Measurements from ENCODE around the gene STOML3. TPM values are rescaled to one million over a fixed set of nuclear protein-coding genes. Genes with fewer than 3 reads are reported as not detected.
A peak's percentile ranks its signal among the peaks of the same experiment; 100 is the strongest.

The STOML3 gene
- total RNA-seq, 4 donors from 2014 or later, result not detected

DNA sequence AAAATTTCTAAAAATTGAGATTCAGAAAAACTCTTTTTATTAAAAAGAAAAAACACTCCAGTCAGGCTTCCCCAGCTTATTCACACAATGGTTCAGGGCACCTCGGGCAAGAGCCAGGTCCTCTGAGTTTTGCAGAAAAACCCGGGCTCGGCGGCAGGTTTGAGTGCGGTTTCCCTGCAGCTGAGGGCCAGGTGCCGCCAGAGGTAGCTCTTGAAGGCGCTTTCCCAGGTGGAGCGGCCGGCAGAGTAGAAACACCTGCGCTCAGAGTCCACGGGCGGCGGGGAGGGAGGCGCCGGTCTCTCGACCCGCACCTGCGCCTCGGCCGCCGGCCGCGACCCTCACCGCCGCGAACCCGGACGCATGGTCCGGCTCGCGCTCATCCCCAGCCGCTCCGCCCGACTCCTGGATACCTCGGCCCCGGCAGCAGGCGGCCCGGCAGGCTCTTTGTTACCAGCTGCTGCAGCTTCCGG is 46.8 kb upstream of the STOML3 start:
- 0% methylated on average over 8 to 10 of the region's 39 CpGs for WGBS, 2 donors
- intact Hi-C loops (cut with DNase I; ENCODE audit: low total_unique reads), result no loop called here
- TF ChIP-seq POLR2A (IDR thresholded peaks at IDR 0.05) (no peak), CTCF (IDR thresholded peaks at IDR 0.05) (no peak)
- DNase-seq (ENCODE audit: low spot score in 2 of 2), result peak in 1 of 2 donors; percentile 21
- peak overlapping the region; percentile 80 for H3K4me3 ChIP-seq (ENCODE audit: low read depth, poor library complexity, severe bottlenecking)

DNA sequence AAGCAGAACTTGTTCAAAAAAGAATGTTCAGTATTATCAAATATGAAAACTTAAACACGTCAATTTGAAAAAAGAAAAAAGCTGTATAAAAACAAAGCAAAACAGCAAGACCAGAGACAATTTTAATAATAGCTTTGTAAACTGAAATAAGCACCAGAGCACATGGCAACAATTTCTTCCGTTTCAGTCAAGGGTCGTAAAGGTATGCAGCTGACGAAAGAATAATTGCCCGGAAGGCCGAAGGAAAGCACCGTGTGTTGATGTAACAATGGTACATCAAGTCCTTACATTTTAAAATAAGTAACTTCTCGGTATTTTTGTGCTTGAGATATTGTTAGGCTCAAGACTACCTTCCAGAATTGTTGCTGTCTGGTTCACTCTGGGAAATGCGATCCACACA is 45.6 kb upstream of the STOML3 start:
- peak overlapping the region; percentile 80 for H3K4me3 ChIP-seq (ENCODE audit: low read depth, poor library complexity, severe bottlenecking)
- intact Hi-C loops (cut with DNase I; ENCODE audit: low total_unique reads), result no loop called here
- no peak for DNase-seq (ENCODE audit: low spot score in 2 of 2)
- 2% methylated on average over 9 of the region's 9 CpGs for WGBS, 2 donors
- TF ChIP-seq CTCF (IDR thresholded peaks at IDR 0.05) (no peak), POLR2A (IDR thresholded peaks at IDR 0.05) (no peak)

- WGBS, 2 donors, result 25 to 36% methylated on average over 2 of the region's 2 CpGs
Observed at GRCh38 chr13:39035799-39036198, 45.2 kb upstream of the STOML3 start.

GRCh38 chr13:39035204-39035603 is 44.6 kb upstream of the STOML3 start:
- 44 to 46% methylated on average over 2 of the region's 2 CpGs for WGBS, 2 donors
- intact Hi-C loops (cut with DNase I; ENCODE audit: low total_unique reads), result no loop called here
- TF ChIP-seq POLR2A (IDR thresholded peaks at IDR 0.05) (no peak), CTCF (IDR thresholded peaks at IDR 0.05) (no peak)
- no peak for DNase-seq (ENCODE audit: low spot score in 2 of 2)
- no peak overlapping the region for H3K4me3 ChIP-seq (ENCODE audit: low read depth, poor library complexity, severe bottlenecking)

More at GRCh38 chr13:39035799-39036198, 45.2 kb upstream of the STOML3 start:
- no peak overlapping the region for H3K4me3 ChIP-seq (ENCODE audit: low read depth, poor library complexity, severe bottlenecking)
- no peak for DNase-seq (ENCODE audit: low spot score in 2 of 2)
- no peak for TF ChIP-seq CTCF (IDR thresholded peaks at IDR 0.05)
- no peak for TF ChIP-seq POLR2A (IDR thresholded peaks at IDR 0.05)
- intact Hi-C loops (cut with DNase I; ENCODE audit: low total_unique reads), result no loop called here

DNA sequence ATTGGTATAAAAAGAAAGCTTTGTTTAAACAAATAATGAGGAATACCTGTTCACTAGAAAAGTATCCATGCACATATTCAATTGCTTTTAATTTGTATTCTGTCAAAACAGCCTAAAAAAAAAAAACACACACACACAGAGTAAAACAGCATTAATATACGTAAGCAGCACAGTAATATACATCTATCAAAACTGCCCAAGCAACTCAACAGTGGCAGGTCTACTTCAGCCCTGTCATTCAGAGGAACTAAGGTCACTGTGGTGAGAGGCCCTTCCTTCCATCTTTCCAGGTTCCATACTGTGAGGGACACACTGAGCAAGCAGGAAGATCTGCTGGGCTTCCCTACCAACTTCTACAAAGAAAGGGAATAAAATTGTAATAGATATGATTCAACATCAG is 43.5 kb upstream of the STOML3 start:
- no peak overlapping the region for H3K4me3 ChIP-seq (ENCODE audit: low read depth, poor library complexity, severe bottlenecking)
- WGBS, 2 donors, result 72 to 84% methylated on average over 1 of the region's 1 CpG

More for the DNA sequence above, 43.5 kb upstream of the STOML3 start:
- intact Hi-C loops (cut with DNase I; ENCODE audit: low total_unique reads), result no loop called here
- DNase-seq (ENCODE audit: low spot score in 2 of 2), result no peak
- TF ChIP-seq POLR2A (IDR thresholded peaks at IDR 0.05) (no peak), CTCF (IDR thresholded peaks at IDR 0.05) (no peak)

Data from lower leg skin (tissue), 4 donors.